ENCODE results near the gene CABLES2. TPM values are rescaled to one million over a fixed set of nuclear protein-coding genes. Genes with fewer than 3 reads are reported as not detected.

The CABLES2 gene
- total RNA-seq, 2 experiments from 2014 or later = 19.1 to 22.5 TPM

GRCh38 chr20:62391165-62392076 lies 15.7 kb downstream of the CABLES2 start:
- H3K27ac Mint-ChIP-seq = no peak overlapping the region
- DNase-seq = no peak
- H3K4me1 Mint-ChIP-seq = peaks cover 27% of the 10 kb centered on the region
- ChIA-PET CTCF (interaction anchor here (1.0 to 1.1 kb wide), 3 partner anchors 9 to 52 kb away, joined by 3 to 4 read pairs (median 4); no protein-coding TSS in a partner anchor), POLR2A (interaction anchor here (0.6 kb wide), 1 partner anchor 313 kb away, joined by 3 read pairs; no protein-coding TSS in a partner anchor)
- H3K27me3 Mint-ChIP-seq = no peaks in the 10 kb centered on the region
- H3K4me3 Mint-ChIP-seq = no peak overlapping the region
- H3K9me3 Mint-ChIP-seq = no peaks in the 10 kb centered on the region
- H3K36me3 Mint-ChIP-seq (ENCODE audit: low read depth) = peaks cover 30% of the 10 kb centered on the region

DNA sequence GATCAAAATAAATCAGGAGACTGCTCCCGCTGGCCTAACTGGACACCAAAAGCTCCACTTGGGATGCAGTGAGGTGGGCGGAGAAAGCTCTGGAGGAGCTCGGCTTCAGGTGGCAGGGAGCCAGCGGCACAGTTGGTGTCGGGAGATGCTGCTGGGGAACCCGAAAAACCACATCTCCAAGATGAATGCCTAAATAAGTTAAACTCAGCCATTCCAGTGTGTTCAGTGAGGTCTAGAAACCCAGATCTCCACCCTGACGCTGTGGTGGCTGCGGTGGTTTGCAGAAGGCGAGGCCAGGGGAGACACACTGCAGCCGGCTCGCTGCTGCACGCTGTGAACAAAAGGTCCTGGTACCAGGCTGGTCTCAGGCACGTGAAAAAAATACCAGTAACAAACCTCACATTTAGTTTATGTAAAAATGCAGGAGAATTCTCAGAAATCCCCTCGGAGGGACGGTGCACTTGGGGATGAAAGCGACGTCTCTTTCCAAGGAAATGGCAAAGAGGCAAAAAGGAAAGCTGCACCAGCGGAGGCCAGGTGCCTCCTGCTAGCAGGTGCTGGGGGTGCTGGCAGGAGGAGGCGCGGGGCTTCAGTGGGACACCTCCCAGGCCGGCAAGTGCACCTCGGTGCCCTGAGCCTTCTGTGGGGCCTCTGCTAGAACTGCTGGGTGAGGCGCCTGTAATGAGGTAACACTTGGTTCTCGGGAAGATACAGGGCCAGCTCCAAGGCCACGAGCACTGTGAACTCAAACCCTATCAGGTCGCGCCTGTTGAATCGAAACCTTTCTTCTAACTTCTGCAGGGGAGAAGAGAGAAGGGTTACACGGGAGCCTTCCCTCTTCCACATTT lies 16.5 kb downstream of the CABLES2 start:
- ChIA-PET POLR2A (interaction anchor here (0.6 kb wide), 1 partner anchor 313 kb away, joined by 3 read pairs; no protein-coding TSS in a partner anchor), CTCF (interaction anchor here (1.0 to 1.1 kb wide), 3 partner anchors 8 to 51 kb away, joined by 3 to 4 read pairs (median 4); no protein-coding TSS in a partner anchor)
- H3K9me3 Mint-ChIP-seq = no peaks in the 10 kb centered on the region
- H3K36me3 Mint-ChIP-seq (ENCODE audit: low read depth) = peaks cover 30% of the 10 kb centered on the region
- no peak overlapping the region for H3K4me3 Mint-ChIP-seq
- H3K27ac Mint-ChIP-seq = no peak overlapping the region
- DNase-seq = no peak
- H3K27me3 Mint-ChIP-seq = no peaks in the 10 kb centered on the region
- peaks cover 32% of the 10 kb centered on the region for H3K4me1 Mint-ChIP-seq

DNA sequence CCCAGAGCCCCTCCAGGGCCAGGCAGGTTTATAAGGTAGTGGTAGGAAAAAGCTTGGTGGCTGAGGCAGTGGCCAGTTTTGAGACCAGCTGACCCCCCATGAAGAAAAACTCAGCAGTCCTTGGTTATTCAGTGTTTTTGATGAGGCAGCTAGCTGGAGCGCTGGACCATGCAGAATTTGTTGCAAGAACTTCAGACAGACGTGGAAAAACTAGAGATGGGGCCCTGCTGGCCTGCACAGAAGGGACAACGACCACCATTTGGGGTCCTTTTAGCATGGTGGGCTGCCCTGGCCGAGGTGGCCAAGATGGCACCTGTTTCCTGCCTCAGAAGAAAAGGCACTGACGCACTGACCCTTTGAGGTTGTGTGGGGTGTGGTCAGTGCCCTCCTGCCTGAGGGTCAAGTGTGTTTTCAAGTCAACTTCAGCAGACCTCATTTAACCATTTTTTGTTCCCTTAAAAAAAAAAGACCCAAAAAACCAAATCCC lies 17.4 kb downstream of the CABLES2 start:
- H3K27me3 Mint-ChIP-seq = no peaks in the 10 kb centered on the region
- POLR2A ChIA-PET = no interaction called here

DNA sequence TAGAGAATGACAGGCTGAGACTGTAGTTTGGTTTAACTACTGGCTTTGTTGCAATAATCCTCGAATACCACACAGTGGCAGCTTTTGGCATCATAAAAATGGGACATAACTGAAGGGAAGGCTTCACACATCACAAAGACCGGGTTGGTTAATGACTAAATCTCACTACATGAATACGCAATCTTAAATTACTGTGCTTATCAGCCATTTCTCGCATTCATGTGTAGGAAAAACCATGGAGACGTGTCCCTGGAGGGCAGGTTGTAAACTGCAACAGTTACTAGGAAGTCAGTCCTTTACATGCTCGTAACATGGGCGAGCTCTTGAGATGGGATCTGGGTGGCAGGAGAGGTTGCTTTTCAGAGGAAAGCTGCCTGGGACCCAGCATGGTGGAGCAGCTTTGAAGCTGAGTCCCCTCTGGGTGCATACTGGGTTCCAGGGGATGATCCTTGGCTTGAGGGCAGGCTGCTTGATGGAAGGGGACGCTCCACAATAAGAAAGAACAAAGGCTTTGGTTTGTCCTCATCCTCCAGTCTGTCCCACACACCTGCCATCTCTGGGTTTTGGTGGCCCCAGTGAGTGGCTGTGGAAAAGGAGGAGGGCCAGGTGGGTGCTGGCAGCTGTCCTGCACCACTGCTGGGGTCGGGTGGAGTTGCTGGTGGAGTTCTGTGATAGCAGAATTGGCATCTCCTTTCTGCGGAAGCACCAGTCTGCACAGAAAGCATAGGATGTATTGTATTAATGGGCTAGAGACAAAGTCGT lies 18.1 kb downstream of the CABLES2 start:
- H3K4me1 Mint-ChIP-seq = peaks cover 42% of the 10 kb centered on the region
- H3K4me3 Mint-ChIP-seq = peak overlapping the region; percentile 82
- H3K27me3 Mint-ChIP-seq = no peaks in the 10 kb centered on the region
- peaks cover 30% of the 10 kb centered on the region for H3K36me3 Mint-ChIP-seq (ENCODE audit: low read depth)
- H3K27ac Mint-ChIP-seq = no peak overlapping the region
- ChIA-PET POLR2A (no interaction called here), CTCF (interaction anchor here (1.5 to 2.2 kb wide), 2 partner anchors 11 to 21 kb away, joined by 4 to 5 read pairs; no protein-coding TSS in a partner anchor)
- DNase-seq = no peak
- no peaks in the 10 kb centered on the region for H3K9me3 Mint-ChIP-seq

More for the DNA sequence above, 17.4 kb downstream of the CABLES2 start:
- Mint-ChIP-seq H3K36me3 (ENCODE audit: low read depth) (peaks cover 30% of the 10 kb centered on the region), H3K27ac (peak overlapping the region; percentile 31), H3K4me1 (peaks cover 39% of the 10 kb centered on the region), H3K9me3 (no peaks in the 10 kb centered on the region), H3K4me3 (peak overlapping the region; percentile 82)
- CTCF ChIA-PET = interaction anchor here (1.5 to 2.2 kb wide), 2 partner anchors 10 to 20 kb away, joined by 4 to 5 read pairs; no protein-coding TSS in a partner anchor
- no peak for DNase-seq

DNA sequence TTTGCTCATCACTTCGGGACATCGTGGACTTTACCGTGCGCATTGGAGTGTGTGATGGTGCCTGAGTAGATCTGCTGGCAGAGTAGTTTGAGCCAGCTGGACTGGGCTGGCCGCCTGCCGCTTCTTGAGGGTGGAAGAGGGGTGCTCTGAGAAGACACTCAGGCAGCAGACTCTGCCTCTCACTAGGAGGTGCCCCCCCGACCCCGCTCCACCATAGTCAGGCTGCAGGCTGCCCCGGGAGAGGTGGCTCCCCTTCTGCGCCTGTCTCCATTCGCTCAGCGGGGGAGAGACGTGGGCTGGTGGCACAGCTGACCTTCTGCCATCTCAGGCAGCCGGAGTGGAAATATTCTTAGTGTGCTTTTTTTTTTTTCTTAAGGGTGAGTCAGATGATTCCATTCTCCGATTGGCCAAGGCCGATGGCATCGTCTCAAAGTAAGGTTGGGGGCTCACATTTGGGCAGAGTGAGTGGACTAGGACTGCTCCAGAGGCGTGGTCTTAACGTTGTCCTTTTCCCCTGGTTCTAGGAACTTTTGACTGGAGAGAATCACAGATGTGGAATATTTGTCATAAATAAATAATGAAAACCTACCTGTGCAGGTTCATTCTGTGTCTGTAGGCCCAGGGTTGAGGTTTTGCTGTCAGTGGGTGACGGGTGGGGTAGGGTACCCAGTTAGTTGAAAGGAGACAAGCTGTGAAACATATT lies 19.0 kb downstream of the CABLES2 start:
- H3K27me3 Mint-ChIP-seq = no peaks in the 10 kb centered on the region
- H3K27ac Mint-ChIP-seq = peak overlapping the region; percentile 92
- H3K36me3 Mint-ChIP-seq (ENCODE audit: low read depth) = peaks cover 30% of the 10 kb centered on the region
- POLR2A ChIA-PET = no interaction called here
- no peak for DNase-seq
- CTCF ChIA-PET = interaction anchor here (0.6 to 2.2 kb wide), 6 partner anchors 9 to 371 kb away, joined by 3 to 5 read pairs (median 4); partner anchors contain the start of gene ADRM1
- H3K4me3 Mint-ChIP-seq = peak overlapping the region; percentile 82
- peaks cover 47% of the 10 kb centered on the region for H3K4me1 Mint-ChIP-seq
- H3K9me3 Mint-ChIP-seq = no peaks in the 10 kb centered on the region

DNA sequence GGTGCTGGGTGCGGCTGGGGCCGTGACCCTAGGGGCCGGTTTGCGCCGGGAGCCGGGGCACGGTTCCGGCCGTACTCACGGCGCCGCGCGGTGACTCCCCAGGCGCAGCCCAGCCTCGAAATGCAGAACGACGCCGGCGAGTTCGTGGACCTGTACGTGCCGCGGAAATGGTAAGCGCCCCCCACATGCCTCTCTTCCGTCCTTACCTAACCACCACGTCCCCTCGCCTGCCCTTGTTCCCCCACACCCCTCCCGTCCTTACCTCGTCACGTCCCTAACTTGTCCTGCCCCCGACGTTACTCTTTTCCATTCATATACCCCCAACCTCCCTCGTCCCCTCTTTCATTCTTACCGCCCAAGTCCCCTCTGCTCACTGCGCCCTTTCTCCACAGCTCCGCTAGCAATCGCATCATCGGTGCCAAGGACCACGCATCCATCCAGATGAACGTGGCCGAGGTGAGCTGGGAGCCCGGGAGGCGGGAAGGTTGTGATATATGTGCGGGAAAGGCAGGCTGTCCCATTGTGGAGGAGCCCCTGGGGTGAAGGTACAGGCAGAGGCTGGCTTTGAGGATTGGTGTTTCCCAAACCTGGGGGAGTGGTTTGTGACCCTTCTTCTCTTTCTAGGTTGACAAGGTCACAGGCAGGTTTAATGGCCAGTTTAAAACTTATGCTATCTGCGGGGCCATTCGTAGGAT lies 19.7 kb downstream of the CABLES2 start:
- CTCF ChIA-PET = interaction anchor here (0.6 to 1.2 kb wide), 6 partner anchors 9 to 370 kb away, joined by 3 to 5 read pairs (median 3); partner anchors contain the start of gene ADRM1
- POLR2A ChIA-PET = no interaction called here
- DNase-seq = no peak
- Mint-ChIP-seq H3K4me3 (peak overlapping the region; percentile 82), H3K27me3 (no peaks in the 10 kb centered on the region), H3K27ac (peak overlapping the region; percentile 92), H3K36me3 (ENCODE audit: low read depth) (peaks cover 32% of the 10 kb centered on the region), H3K9me3 (no peaks in the 10 kb centered on the region), H3K4me1 (peaks cover 52% of the 10 kb centered on the region)

GRCh38 chr20:62386383-62387218 lies 20.5 kb downstream of the CABLES2 start, which contains the start of gene RPS21:
TSS of gene RPS21 (plus strand) at chr20:62387103. CDS start at chr20:62387339, 236 bp downstream.
- Mint-ChIP-seq H3K36me3 (ENCODE audit: low read depth) (peaks cover 37% of the 10 kb centered on the region), H3K4me3 (peak within 1 kb of the TSS; percentile 82), H3K4me1 (peaks cover 52% of the 10 kb centered on the region), H3K9me3 (peaks cover 4% of the 10 kb centered on the region), H3K27ac (peak within 1 kb of the TSS; percentile 92), H3K27me3 (no peaks in the 10 kb centered on the region)
- peak; percentile 95 for DNase-seq
- ChIA-PET POLR2A (no interaction called here), CTCF (interaction anchor here (1.0 to 1.5 kb wide), 5 partner anchors 13 to 230 kb away, joined by 3 to 5 read pairs (median 3); partner anchors contain the start of gene ADRM1)

- H3K4me1 Mint-ChIP-seq = peaks cover 28% of the 10 kb centered on the region
- DNase-seq = peak; percentile 87
- H3K36me3 Mint-ChIP-seq (ENCODE audit: low read depth) = peaks cover 9% of the 10 kb centered on the region
- no peaks in the 10 kb centered on the region for H3K27me3 Mint-ChIP-seq
- H3K9me3 Mint-ChIP-seq = peaks cover 4% of the 10 kb centered on the region
- ChIA-PET CTCF (interaction anchor here (0.5 to 1.8 kb wide), 14 partner anchors 8 to 234 kb away, joined by 3 to 9 read pairs (median 3); partner anchors contain the start of gene ADRM1), POLR2A (interaction anchor here (0.6 kb wide), 1 partner anchor 394 kb away, joined by 4 read pairs; no protein-coding TSS in a partner anchor)
- peak overlapping the region; percentile 65 for H3K27ac Mint-ChIP-seq
- no peak overlapping the region for H3K4me3 Mint-ChIP-seq
These were observed 24.5 kb downstream of the CABLES2 start for GRCh38 chr20:62382306-62383198.

DNA sequence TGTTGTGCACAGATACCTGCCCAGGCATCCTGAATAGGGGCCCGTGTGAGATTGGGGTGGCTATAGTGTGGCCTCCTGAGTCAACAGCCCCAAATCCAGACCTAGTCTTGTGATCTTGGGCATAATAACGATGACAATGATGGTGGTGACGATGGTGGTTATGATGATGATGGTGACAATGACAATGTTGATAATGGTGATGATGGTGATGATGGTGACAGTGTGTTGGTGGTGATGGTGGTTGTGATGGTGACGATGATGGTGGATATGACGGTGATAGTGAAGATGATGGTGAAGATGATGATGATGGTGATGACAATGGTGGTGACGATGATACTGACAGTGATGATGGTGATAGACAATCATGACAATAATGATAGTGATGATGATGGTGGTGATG lies 25.2 kb downstream of the CABLES2 start:
- H3K9me3 Mint-ChIP-seq = peaks cover 4% of the 10 kb centered on the region
- H3K27me3 Mint-ChIP-seq = no peaks in the 10 kb centered on the region
- DNase-seq = no peak
- peaks cover 25% of the 10 kb centered on the region for H3K4me1 Mint-ChIP-seq
- POLR2A ChIA-PET = no interaction called here
- no peak overlapping the region for H3K27ac Mint-ChIP-seq
- H3K36me3 Mint-ChIP-seq (ENCODE audit: low read depth) = peaks cover 7% of the 10 kb centered on the region
- CTCF ChIA-PET = interaction anchor here (0.7 to 1.8 kb wide), 5 partner anchors 13 to 235 kb away, joined by 3 to 7 read pairs (median 3); partner anchors contain the start of gene ADRM1
- no peak overlapping the region for H3K4me3 Mint-ChIP-seq

All from activated CD4-positive, alpha-beta T cell treated with anti-CD3 and anti-CD28 coated beads, Interleukin-2, amount 10 ng/mL, durations not matched to agents 7 days and 5 days (primary cell).